GM19099 (cell line): ENCODE results near the gene KMT5C.
A peak's percentile ranks its signal among the peaks of the same experiment; 100 is the strongest.

Experiments
- POLR2A ChIP-seq: IDR thresholded peaks from 3 replicates; pipeline ENCODE4 v1.6.1; 2011; ENCODE audit warnings: low read depth; ENCODE audit not compliant: insufficient read length; ENCODE audit errors: extremely low read depth

Gene KMT5C

GRCh38 chr19:55311397-55311796 is 28.3 kb upstream of the KMT5C start:
- no peak for TF ChIP-seq POLR2A

- no peak for TF ChIP-seq POLR2A
These were observed 27.9 kb upstream of the KMT5C start for GRCh38 chr19:55311797-55312196.

GRCh38 chr19:55312621-55313512 is 26.8 kb upstream of the KMT5C start:
- no peak for TF ChIP-seq POLR2A

GRCh38 chr19:55314396-55314795 is 25.3 kb upstream of the KMT5C start:
- no peak for TF ChIP-seq POLR2A

GRCh38 chr19:55315956-55316525 is 23.6 kb upstream of the KMT5C start:
- TF ChIP-seq POLR2A = no peak

GRCh38 chr19:55316646-55317045 is 23.0 kb upstream of the KMT5C start:
- no peak for TF ChIP-seq POLR2A

GRCh38 chr19:55319785-55320184 is 19.9 kb upstream of the KMT5C start:
- TF ChIP-seq POLR2A = no peak

- TF ChIP-seq POLR2A = no peak
These were observed 18.7 kb upstream of the KMT5C start for GRCh38 chr19:55320844-55321419.

- TF ChIP-seq POLR2A = no peak
These were observed 18.1 kb upstream of the KMT5C start for GRCh38 chr19:55321466-55322137.

- TF ChIP-seq POLR2A = no peak
These were observed 17.3 kb upstream of the KMT5C start for GRCh38 chr19:55322204-55322885.

GRCh38 chr19:55324662-55325061 is 15.0 kb upstream of the KMT5C start:
- TF ChIP-seq POLR2A = no peak

- no peak for TF ChIP-seq POLR2A
These were observed 14.5 kb upstream of the KMT5C start, which contains the start of gene TMEM150B for GRCh38 chr19:55325172-55325571. Gene TMEM150B (minus strand): TSS chr19:55325341. CDS start chr19:55321036, 4,305 bp downstream.

- TF ChIP-seq POLR2A = no peak
These were observed 5.8 kb upstream of the KMT5C start for GRCh38 chr19:55333870-55334269.

- no peak for TF ChIP-seq POLR2A
These were observed 3.6 kb upstream of the KMT5C start for GRCh38 chr19:55336101-55336500.

- TF ChIP-seq POLR2A = peak; percentile 77
These were observed 460 bp downstream of the KMT5C start for GRCh38 chr19:55339889-55340783.

- no peak for TF ChIP-seq POLR2A
These were observed 1.1 kb downstream of the KMT5C start for GRCh38 chr19:55340784-55341147.
